Omental fat pad (tissue), 4 donors: ENCODE measurements around the gene CHST12. TPM values are rescaled to one million over a fixed set of nuclear protein-coding genes. Genes with fewer than 3 reads are reported as not detected.

Experiments
- ATAC-seq: fragments of 150-250 bp; one replicate; pipeline ENCODE4 v1.9.1; 2016; ENCODE audit warnings: mild to moderate bottlenecking, moderate library complexity; ENCODE audit not compliant: low FRiP score
- DNase-seq: peaks from one replicate; pipeline ENCODE4 v3.0.0-alpha.2; 2019; ENCODE audit warnings: low spot score
- total RNA-seq, 4 donors: library from RNA; depleted of rRNA; stranded (reverse); fragments of >200 nt; gene quantifications; one replicate each; pipeline ENCODE4 v1.1.0, GENCODE V29; 2016
- TF ChIP-seq, protein P1 (sequence below), 3 donors: fragments of 450-650 bp; IDR thresholded peaks; one replicate each; pipeline ENCODE4 v1.5.1; 2016 to 2017; ENCODE audit warnings: antibody characterized with exemption in 3 of 3, mild to moderate bottlenecking in 3 of 3, moderate library complexity in 2 of 3

CHST12 gene
- total RNA-seq, 4 donors from 2014 or later = 7.9 to 18.3 (median 11.3) TPM

DNA sequence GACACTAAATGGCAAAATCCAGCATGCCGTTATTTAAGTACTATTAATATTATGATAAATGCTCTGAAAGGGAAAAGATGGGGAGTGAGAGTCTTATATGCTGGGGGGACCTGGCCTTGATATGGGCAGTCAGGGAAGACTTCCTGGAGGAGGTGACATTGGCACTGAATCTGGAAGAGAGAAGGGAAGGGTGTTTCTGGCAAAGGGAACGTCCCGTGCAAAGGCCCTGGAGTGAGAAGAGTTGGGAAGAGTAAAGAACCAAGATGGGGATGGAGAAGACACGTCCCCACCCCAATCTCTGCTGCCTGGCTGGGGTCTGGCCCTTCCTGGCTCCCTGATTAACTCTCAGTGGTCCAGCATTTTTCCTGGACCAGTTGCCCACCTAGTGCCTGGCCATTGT is 77.8 kb downstream of the CHST12 start:
- no peak for DNase-seq
- no peak for ATAC-seq
- TF ChIP-seq, protein P1, sequence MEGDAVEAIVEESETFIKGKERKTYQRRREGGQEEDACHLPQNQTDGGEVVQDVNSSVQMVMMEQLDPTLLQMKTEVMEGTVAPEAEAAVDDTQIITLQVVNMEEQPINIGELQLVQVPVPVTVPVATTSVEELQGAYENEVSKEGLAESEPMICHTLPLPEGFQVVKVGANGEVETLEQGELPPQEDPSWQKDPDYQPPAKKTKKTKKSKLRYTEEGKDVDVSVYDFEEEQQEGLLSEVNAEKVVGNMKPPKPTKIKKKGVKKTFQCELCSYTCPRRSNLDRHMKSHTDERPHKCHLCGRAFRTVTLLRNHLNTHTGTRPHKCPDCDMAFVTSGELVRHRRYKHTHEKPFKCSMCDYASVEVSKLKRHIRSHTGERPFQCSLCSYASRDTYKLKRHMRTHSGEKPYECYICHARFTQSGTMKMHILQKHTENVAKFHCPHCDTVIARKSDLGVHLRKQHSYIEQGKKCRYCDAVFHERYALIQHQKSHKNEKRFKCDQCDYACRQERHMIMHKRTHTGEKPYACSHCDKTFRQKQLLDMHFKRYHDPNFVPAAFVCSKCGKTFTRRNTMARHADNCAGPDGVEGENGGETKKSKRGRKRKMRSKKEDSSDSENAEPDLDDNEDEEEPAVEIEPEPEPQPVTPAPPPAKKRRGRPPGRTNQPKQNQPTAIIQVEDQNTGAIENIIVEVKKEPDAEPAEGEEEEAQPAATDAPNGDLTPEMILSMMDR (IDR thresholded peaks at IDR 0.05) = no peak

DNA sequence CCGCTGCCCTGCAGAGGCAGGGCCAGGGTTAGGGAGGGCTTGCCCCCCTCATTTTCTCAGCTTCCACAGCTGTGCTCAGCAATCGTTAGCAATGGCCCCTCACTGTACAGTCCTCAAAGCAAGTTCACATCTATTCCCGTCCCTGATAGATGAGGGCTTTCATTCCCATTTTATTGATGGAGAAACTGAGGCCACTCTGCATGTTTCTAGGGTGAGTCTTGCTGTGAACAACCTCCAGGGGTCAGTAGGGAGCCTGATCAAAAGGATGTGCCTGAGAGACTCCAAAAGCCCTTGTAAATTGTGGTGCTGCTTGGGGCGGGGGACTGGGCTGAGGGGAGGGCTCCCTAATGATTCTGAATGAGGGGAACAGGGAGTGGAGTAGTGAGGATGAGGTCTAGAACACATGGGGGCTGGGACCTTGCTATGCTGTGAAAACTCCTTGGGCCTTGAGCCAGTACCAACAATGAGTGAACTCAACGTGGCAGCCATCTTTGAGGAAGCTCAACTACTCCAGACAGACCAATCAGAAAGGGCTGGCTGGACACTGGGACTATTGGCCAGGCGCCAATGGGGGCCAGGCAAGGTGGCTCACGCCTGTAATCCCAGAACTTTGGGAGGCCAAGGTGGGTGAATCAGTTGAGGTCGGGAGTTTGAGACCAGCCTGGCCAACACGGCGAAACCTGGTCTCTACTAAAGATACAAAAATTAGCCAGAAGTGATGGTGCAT is 79.5 kb downstream of the CHST12 start:
- TF ChIP-seq, protein P1 (IDR thresholded peaks at IDR 0.05) = no peak
- ATAC-seq (no peak), DNase-seq (no peak)

DNA sequence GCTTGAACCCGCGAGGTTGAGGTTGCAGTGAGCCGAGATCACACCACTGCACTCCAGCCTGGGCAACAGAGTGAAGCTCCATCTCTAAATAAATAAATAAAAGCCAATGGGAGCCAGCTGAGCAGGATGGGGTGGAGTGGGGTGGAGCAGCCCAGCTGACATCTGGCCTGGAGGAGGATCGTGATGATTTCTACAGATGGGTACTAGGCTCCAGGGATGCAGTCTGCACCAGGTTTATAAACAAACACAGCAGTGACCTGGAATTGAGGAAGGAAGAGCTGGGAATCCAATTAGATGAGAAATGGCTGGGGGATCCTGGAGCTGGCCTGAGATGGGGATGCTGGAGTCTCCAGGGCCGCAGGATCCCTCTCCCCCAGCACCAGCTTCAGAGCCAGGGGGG is 80.1 kb downstream of the CHST12 start:
- DNase-seq (no peak), ATAC-seq (no peak)
- TF ChIP-seq, protein P1 (IDR thresholded peaks at IDR 0.05) = no peak

DNA sequence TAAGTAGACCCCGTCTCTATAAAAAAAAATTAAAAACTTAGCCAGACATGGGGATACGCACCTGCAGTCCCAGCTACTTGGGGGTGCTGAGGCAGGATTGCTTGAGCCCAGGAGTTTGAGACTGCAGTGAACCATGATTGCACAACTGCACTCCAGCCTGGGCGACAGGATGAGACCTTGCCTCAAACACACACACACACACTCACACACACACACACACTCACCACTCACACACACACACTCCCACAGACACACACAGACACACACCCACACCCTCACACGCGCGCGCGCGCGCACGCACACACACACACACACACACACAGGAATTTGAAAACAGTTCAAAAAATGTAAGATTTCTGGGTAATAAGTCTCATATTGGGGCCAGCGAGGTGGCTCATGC is 81.5 kb downstream of the CHST12 start:
- no peak for ATAC-seq
- TF ChIP-seq, protein P1 (IDR thresholded peaks at IDR 0.05) = no peak
- DNase-seq = no peak

DNA sequence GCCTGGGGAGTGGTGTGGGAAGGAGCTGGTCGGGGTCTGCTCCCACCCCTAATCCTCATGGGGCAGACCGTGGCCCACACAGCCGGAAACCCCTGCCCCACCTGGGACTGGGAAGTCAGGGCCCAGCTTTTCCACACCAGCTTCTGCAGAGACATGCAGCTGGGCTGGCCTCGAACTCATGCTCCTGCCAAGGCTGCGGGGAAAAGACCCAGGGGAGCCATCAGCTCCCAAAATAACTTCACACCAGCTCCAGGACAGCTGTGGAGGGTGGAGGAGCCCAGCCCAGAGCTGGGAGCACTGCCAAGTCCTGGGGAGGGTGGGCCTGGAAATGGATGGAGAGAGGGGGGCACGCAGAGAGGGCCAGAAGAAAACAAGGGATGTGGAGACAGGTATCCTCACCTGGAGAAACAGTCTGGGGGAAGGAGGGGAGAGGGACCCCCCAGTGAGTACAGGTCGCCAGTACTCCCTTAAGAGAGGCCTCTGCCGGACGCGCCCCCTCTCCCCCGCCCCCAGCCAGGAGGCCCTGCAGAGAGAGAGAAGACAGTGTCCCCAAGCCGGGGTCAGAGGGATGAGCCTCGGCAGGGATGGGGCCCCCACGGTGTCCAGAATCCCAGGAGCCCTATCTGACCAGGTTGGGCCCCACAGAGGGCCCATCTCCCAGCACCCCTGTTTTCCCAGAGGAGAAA is 84.3 kb downstream of the CHST12 start:
- no peak for DNase-seq
- ATAC-seq = peak; percentile 24
- TF ChIP-seq, protein P1 (IDR thresholded peaks at IDR 0.05) = no peak

DNA sequence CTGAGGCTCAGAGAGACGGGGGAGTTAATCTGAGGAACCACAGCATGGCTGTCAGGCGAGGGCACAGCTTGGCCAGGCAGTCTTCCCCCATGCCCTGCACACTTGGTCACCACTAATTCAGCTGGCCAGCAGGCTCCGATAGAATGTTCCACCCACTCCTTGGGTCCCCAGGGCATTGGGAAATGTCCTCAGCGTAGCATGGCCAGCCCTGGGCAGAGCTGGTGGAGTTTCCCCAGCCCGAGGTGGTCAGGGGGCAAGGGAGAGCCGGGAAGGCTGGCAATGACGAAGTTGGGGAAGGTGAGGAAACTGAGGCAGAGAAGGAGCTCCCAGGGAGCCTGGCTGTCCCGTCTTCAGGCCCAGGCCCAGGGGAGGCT is 84.8 kb downstream of the CHST12 start:
- no peak for DNase-seq
- peak; percentile 60 for ATAC-seq

More for the DNA sequence above, 84.8 kb downstream of the CHST12 start:
- TF ChIP-seq, protein P1 (IDR thresholded peaks at IDR 0.05) = no peak
